WTC11 (cell line): ENCODE data around the gene GID8. TPM values are rescaled to one million over a fixed set of nuclear protein-coding genes. Genes with fewer than 3 reads are reported as not detected.
A peak's percentile ranks its signal among the peaks of the same experiment; 100 is the strongest.

Source experiments
- ATAC-seq: fragments of 200-7000 bp; cut with Tn5 transposase; 2 replicates; pipeline ENCODE4 v1.10.0; 2021; ENCODE audit warnings: mild to moderate bottlenecking, moderate library complexity
- Bru-seq: library from RNA; stranded (reverse); fragments of 400-500 nt; gene quantifications from one replicate; lab custom pipeline; 2021; lab: Mats Ljungman, UMichigan
- CTCF ChIA-PET: fragments of 300-600 bp; sonication (Branson Sonifier 250); formaldehyde crosslinking; loops from one replicate; lab custom pipeline; 2021; ENCODE audit warnings: antibody characterized with exemption; lab: Charles Lee
- POLR2A ChIA-PET: fragments of 350-600 bp; sonication (Branson Sonifier 250); formaldehyde crosslinking; loops from one replicate; lab custom pipeline; 2021; ENCODE audit warnings: antibody characterized with exemption; lab: Charles Lee
- DNase-seq: peaks from one replicate; pipeline ENCODE4 v3.0.0; 2021; ENCODE audit warnings: low spot score
- H3K27ac Mint-ChIP-seq: 2 replicates; pipeline ENCODE4 v1.8.0; 2021; ENCODE audit warnings: mixed read lengths
- H3K27me3 Mint-ChIP-seq: 2 replicates; pipeline ENCODE4 v1.8.0; 2021; ENCODE audit warnings: low read depth, mild to moderate bottlenecking, moderate library complexity, mixed read lengths
- H3K36me3 Mint-ChIP-seq: 2 replicates; pipeline ENCODE4 v1.8.0; 2021; ENCODE audit warnings: mixed read lengths
- H3K4me1 Mint-ChIP-seq: 2 replicates; pipeline ENCODE4 v1.8.0; 2022; ENCODE audit warnings: mixed read lengths
- H3K4me3 Mint-ChIP-seq: 2 replicates; pipeline ENCODE4 v1.8.0; 2021; ENCODE audit warnings: mild to moderate bottlenecking, moderate library complexity, mixed read lengths
- H3K9me3 Mint-ChIP-seq: 2 replicates; pipeline ENCODE4 v1.8.0; 2021; ENCODE audit warnings: mixed read lengths
- E2F4 ChIP-seq: sonication (generic); formaldehyde crosslinking; IDR thresholded peaks from 2 replicates; pipeline ENCODE4 v1.8.1; 2022; ENCODE audit warnings: low read depth, mild to moderate bottlenecking, moderate library complexity, missing genetic modification reagents, borderline replicate concordance
- ESRRA ChIP-seq: sonication (generic); formaldehyde crosslinking; IDR thresholded peaks from 2 replicates; pipeline ENCODE4 v1.8.1; 2022; ENCODE audit warnings: mild to moderate bottlenecking, missing genetic modification reagents, borderline replicate concordance
- FOXJ3 ChIP-seq: sonication (generic); formaldehyde crosslinking; IDR thresholded peaks from 2 replicates; pipeline ENCODE4 v1.9.0; 2021; ENCODE audit warnings: missing genetic modification reagents, mild to moderate bottlenecking, borderline replicate concordance
- FOXK1 ChIP-seq: sonication (generic); formaldehyde crosslinking; IDR thresholded peaks from 2 replicates; pipeline ENCODE4 v1.8.0; 2022; ENCODE audit warnings: mild to moderate bottlenecking, moderate library complexity, missing genetic modification reagents
- KAT7 ChIP-seq: sonication (generic); formaldehyde crosslinking; IDR thresholded peaks from 2 replicates; pipeline ENCODE4 v1.8.1; 2023; ENCODE audit warnings: missing genetic modification reagents, mild to moderate bottlenecking, borderline replicate concordance
- MYBL2 ChIP-seq: sonication (generic); formaldehyde crosslinking; IDR thresholded peaks from 2 replicates; pipeline ENCODE4 v1.8.1; 2023; ENCODE audit warnings: mild to moderate bottlenecking, moderate library complexity, missing genetic modification reagents
- NFATC4 ChIP-seq: fragments of 250-450 bp; sonication (Bioruptor Pico); IDR thresholded peaks from 2 replicates; pipeline ENCODE4 v1.9.0; 2021; ENCODE audit warnings: mild to moderate bottlenecking
- NFYB ChIP-seq: sonication (generic); formaldehyde crosslinking; conservative IDR thresholded peaks from 2 replicates; pipeline ENCODE4 v1.8.0; 2022; ENCODE audit warnings: low read depth, missing genetic modification reagents
- PRRX2 ChIP-seq: fragments of 250-450 bp; sonication (Bioruptor Pico); IDR thresholded peaks from 2 replicates; pipeline ENCODE4 v1.8.0; 2021; ENCODE audit warnings: mild to moderate bottlenecking
- SOX15 ChIP-seq: fragments of 250-450 bp; sonication (Bioruptor Pico); IDR thresholded peaks from 2 replicates; pipeline ENCODE4 v1.9.0; 2021; ENCODE audit warnings: mild to moderate bottlenecking
- TEAD1 ChIP-seq: sonication (generic); formaldehyde crosslinking; IDR thresholded peaks from 2 replicates; pipeline ENCODE4 v1.8.0; 2022; ENCODE audit warnings: mild to moderate bottlenecking, missing genetic modification reagents
- TP53 ChIP-seq: sonication (generic); formaldehyde crosslinking; IDR thresholded peaks from 2 replicates; pipeline ENCODE4 v1.8.1; 2023; ENCODE audit warnings: mild to moderate bottlenecking, missing genetic modification reagents
- ZNF121 ChIP-seq: sonication (generic); formaldehyde crosslinking; IDR thresholded peaks from 2 replicates; pipeline ENCODE4 v1.8.0; 2023; ENCODE audit warnings: missing genetic modification reagents
- ZNF263 ChIP-seq: sonication (generic); formaldehyde crosslinking; IDR thresholded peaks from 2 replicates; pipeline ENCODE4 v1.8.1; 2022; ENCODE audit warnings: low read depth, mild to moderate bottlenecking, moderate library complexity, missing genetic modification reagents
- ZNF671 ChIP-seq: fragments of 250-450 bp; sonication (Bioruptor Pico); IDR thresholded peaks from 2 replicates; pipeline ENCODE4 v1.8.0; 2021; ENCODE audit warnings: mild to moderate bottlenecking
- long read RNA-seq, 3 experiments: library from RNA in 1 of 3; library from capped mRNA in 1 of 3; library from polyadenylated mRNA in 1 of 3; unstranded in 2 of 3; stranded (forward) in 1 of 3; transcript quantifications; one replicate each; pipeline ENCODE4 v2.0.0, GENCODE V29; 2021
- total RNA-seq: library from RNA; stranded (reverse); gene quantifications from 3 replicates; pipeline ENCODE4 v1.2.3, GENCODE V29; 2021
- TF ChIP-seq, protein P1 (sequence below): sonication (generic); formaldehyde crosslinking; IDR thresholded peaks from 2 replicates; pipeline ENCODE4 v1.8.1; 2023; ENCODE audit warnings: mild to moderate bottlenecking, missing genetic modification reagents, moderate library complexity
- TF ChIP-seq, protein P2 (sequence below): sonication (generic); formaldehyde crosslinking; IDR thresholded peaks from 2 replicates; pipeline ENCODE4 v1.8.1; 2023; ENCODE audit warnings: mild to moderate bottlenecking, moderate library complexity, missing genetic modification reagents
- TF ChIP-seq, protein P3 (sequence below): sonication (generic); formaldehyde crosslinking; IDR thresholded peaks from 2 replicates; pipeline ENCODE4 v1.8.0; 2022; ENCODE audit warnings: mild to moderate bottlenecking, missing genetic modification reagents
- TF ChIP-seq, protein P4 (sequence below): fragments of 250-450 bp; sonication (Bioruptor Pico); IDR thresholded peaks from 2 replicates; pipeline ENCODE4 v1.9.0; 2021; ENCODE audit warnings: mild to moderate bottlenecking
- TF ChIP-seq, protein P5 (sequence below): fragments of 250-450 bp; sonication (Bioruptor Pico); IDR thresholded peaks from 2 replicates; pipeline ENCODE4 v2.1.2; 2022; ENCODE audit warnings: mild to moderate bottlenecking, moderate library complexity
- TF ChIP-seq, protein P6 (sequence below): fragments of 250-450 bp; sonication (Bioruptor Pico); IDR thresholded peaks from 2 replicates; pipeline ENCODE4 v1.9.0; 2021; ENCODE audit warnings: mild to moderate bottlenecking

GID8 gene
- 56.2 to 70.2 TPM (median 56.6 TPM) in 3 replicates for total RNA-seq
- percentile 89 among the genes with signal in this experiment for Bru-seq, nascent RNA
- long read RNA-seq, experiment 1, full-length matches to known transcripts: 140 of 212 reads
- long read RNA-seq, experiment 1, partial matches to known transcripts: 59 of 212 reads
- long read RNA-seq, experiment 1, other reads (novel, unspliced or antisense): 13 of 212 reads
- long read RNA-seq, experiment 2, full-length matches to known transcripts: 95 of 141 reads
- long read RNA-seq, experiment 2, partial matches to known transcripts: 13 of 141 reads
- long read RNA-seq, experiment 2, other reads (novel, unspliced or antisense): 33 of 141 reads
- long read RNA-seq, experiment 3, full-length matches to known transcripts: 99 of 114 reads
- long read RNA-seq, experiment 3, partial matches to known transcripts: 11 of 114 reads
- long read RNA-seq, experiment 3, other reads (novel, unspliced or antisense): 4 of 114 reads

DNA sequence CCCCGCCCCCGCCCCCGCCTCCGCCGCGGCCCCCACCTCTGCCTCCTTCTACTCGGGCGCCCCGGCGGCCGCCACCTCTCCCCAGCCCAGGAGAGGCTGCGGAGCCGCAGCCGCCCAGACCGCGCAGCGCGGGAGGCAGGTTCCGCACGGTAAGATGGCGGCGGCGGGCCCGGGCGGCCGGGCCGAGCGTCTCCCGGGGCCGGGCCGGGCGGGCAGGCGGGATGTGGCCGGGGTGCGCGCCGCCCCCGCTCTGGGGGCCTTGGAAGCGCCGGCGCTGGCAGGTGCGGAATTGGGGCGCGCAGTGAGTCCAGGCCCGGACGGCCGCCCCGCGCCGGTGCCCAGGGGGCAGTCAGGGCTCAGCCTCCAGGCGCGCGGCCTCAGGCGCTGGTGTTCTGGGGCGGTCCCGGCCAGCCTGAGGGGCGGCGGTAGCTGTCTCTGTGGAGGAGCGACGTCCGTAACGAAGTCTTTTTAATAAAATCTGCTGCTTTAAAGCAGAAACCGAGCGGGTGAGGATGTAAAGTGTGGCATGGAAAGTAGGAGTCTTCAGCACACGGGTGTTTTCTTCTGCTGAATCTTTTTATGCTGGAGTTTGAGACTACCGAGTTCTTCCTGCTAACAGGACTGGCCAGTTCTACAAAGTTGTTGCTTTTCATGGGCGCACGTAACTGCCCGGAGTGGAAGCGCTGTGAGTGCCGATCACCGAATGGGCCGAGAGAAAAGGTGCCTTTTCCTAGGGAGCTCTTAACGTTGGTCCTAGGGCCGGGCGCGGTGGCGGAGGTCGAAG, at the start of gene GID8:
Gene GID8 (plus strand): TSS at position 43 of the 784 bp plus-strand sequence. CDS start 3,356 bp downstream, outside the sequence.
- POLR2A ChIA-PET: interaction anchor here (0.7 to 5.0 kb wide), 9 partner anchors 10 to 98 kb away, joined by 3 to 53 read pairs (median 3); partner anchors contain the start of genes DIDO1 and TCFL5
- Mint-ChIP-seq H3K36me3 (peaks cover 28% of the 10 kb centered on the region), H3K27ac (peak within 1 kb of the TSS; percentile 97), H3K9me3 (no peaks in the 10 kb centered on the region), H3K4me3 (peak within 1 kb of the TSS; percentile 92)
- peak; percentile 24 for ATAC-seq
- TF ChIP-seq PRRX2 (no peak), TP53 (CRISPR knock-in tag) (peak; percentile 56; the same call in 1 of the 2 replicates), ZNF263 (no peak), ESRRA (CRISPR knock-in tag) (no peak), FOXJ3 (CRISPR knock-in tag) (no peak)
- TF ChIP-seq, protein P1, sequence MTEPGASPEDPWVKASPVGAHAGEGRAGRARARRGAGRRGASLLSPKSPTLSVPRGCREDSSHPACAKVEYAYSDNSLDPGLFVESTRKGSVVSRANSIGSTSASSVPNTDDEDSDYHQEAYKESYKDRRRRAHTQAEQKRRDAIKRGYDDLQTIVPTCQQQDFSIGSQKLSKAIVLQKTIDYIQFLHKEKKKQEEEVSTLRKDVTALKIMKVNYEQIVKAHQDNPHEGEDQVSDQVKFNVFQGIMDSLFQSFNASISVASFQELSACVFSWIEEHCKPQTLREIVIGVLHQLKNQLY (CRISPR knock-in tag): no peak
- TF ChIP-seq, protein P2, sequence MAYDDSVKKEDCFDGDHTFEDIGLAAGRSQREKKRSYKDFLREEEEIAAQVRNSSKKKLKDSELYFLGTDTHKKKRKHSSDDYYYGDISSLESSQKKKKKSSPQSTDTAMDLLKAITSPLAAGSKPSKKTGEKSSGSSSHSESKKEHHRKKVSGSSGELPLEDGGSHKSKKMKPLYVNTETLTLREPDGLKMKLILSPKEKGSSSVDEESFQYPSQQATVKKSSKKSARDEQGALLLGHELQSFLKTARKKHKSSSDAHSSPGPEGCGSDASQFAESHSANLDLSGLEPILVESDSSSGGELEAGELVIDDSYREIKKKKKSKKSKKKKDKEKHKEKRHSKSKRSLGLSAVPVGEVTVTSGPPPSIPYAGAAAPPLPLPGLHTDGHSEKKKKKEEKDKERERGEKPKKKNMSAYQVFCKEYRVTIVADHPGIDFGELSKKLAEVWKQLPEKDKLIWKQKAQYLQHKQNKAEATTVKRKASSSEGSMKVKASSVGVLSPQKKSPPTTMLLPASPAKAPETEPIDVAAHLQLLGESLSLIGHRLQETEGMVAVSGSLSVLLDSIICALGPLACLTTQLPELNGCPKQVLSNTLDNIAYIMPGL (CRISPR knock-in tag): no peak
- TF ChIP-seq, all 79 proteins: peak for 1
- peak; percentile 49 for DNase-seq
- no peaks in the 10 kb centered on the region for H3K27me3 Mint-ChIP-seq
- peaks cover 24% of the 10 kb centered on the region for H3K4me1 Mint-ChIP-seq
- CTCF ChIA-PET: interaction anchor here (1.0 to 2.8 kb wide), 8 partner anchors 9 to 122 kb away, joined by 3 to 16 read pairs (median 4); no protein-coding TSS in a partner anchor

DNA sequence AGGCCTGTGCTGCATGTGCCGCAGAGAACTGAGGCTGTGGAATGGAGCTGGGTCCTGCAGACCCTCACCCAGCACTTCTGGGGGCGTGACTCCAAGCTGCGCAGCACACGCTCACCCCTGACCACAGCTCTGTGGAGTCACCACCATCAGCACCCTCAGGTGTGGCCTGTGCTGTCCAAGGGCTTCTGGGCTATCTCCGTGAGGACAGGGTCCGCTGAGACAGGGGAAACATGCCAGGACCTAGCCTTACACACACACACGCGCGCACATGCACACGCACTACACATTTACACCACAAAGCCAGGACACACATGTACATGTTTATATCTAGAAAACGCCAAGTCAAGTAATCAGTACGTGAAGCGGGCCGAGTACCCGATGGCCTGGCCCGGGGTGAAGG, 49.5 kb upstream of the GID8 start:
- Mint-ChIP-seq H3K4me3 (no peak overlapping the region), H3K36me3 (peaks cover 68% of the 10 kb centered on the region), H3K9me3 (no peaks in the 10 kb centered on the region), H3K27me3 (no peaks in the 10 kb centered on the region; the same call in 1 of the 2 replicates), H3K4me1 (peaks cover 34% of the 10 kb centered on the region), H3K27ac (no peak overlapping the region; the same call in 1 of the 2 replicates)
- ATAC-seq: no peak
- CTCF ChIA-PET: no interaction called here
- DNase-seq: no peak
- POLR2A ChIA-PET: no interaction called here
- no peak for TF ChIP-seq ZNF121
- no peak for TF ChIP-seq E2F4 (CRISPR knock-in tag)
- TF ChIP-seq KAT7 (CRISPR knock-in tag): no peak
- TF ChIP-seq MYBL2: no peak
- no peak for TF ChIP-seq SOX15
- TF ChIP-seq ZNF671 (CRISPR knock-in tag): no peak
- no peak for TF ChIP-seq NFATC4 (CRISPR knock-in tag)
- TF ChIP-seq, protein P3, sequence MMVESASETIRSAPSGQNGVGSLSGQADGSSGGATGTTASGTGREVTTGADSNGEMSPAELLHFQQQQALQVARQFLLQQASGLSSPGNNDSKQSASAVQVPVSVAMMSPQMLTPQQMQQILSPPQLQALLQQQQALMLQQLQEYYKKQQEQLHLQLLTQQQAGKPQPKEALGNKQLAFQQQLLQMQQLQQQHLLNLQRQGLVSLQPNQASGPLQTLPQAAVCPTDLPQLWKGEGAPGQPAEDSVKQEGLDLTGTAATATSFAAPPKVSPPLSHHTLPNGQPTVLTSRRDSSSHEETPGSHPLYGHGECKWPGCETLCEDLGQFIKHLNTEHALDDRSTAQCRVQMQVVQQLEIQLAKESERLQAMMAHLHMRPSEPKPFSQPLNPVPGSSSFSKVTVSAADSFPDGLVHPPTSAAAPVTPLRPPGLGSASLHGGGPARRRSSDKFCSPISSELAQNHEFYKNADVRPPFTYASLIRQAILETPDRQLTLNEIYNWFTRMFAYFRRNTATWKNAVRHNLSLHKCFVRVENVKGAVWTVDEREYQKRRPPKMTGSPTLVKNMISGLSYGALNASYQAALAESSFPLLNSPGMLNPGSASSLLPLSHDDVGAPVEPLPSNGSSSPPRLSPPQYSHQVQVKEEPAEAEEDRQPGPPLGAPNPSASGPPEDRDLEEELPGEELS (CRISPR knock-in tag): no peak
- TF ChIP-seq, protein P4, sequence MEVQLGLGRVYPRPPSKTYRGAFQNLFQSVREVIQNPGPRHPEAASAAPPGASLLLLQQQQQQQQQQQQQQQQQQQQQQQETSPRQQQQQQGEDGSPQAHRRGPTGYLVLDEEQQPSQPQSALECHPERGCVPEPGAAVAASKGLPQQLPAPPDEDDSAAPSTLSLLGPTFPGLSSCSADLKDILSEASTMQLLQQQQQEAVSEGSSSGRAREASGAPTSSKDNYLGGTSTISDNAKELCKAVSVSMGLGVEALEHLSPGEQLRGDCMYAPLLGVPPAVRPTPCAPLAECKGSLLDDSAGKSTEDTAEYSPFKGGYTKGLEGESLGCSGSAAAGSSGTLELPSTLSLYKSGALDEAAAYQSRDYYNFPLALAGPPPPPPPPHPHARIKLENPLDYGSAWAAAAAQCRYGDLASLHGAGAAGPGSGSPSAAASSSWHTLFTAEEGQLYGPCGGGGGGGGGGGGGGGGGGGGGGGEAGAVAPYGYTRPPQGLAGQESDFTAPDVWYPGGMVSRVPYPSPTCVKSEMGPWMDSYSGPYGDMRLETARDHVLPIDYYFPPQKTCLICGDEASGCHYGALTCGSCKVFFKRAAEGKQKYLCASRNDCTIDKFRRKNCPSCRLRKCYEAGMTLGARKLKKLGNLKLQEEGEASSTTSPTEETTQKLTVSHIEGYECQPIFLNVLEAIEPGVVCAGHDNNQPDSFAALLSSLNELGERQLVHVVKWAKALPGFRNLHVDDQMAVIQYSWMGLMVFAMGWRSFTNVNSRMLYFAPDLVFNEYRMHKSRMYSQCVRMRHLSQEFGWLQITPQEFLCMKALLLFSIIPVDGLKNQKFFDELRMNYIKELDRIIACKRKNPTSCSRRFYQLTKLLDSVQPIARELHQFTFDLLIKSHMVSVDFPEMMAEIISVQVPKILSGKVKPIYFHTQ (CRISPR knock-in tag): no peak
- TF ChIP-seq TEAD1 (CRISPR knock-in tag): no peak
- TF ChIP-seq, protein P5, sequence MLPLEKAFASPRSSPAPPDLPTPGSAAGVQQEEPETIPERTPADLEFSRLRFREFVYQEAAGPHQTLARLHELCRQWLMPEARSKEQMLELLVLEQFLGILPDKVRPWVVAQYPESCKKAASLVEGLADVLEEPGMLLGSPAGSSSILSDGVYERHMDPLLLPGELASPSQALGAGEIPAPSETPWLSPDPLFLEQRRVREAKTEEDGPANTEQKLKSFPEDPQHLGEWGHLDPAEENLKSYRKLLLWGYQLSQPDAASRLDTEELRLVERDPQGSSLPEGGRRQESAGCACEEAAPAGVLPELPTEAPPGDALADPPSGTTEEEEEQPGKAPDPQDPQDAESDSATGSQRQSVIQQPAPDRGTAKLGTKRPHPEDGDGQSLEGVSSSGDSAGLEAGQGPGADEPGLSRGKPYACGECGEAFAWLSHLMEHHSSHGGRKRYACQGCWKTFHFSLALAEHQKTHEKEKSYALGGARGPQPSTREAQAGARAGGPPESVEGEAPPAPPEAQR (CRISPR knock-in tag): no peak
- TF ChIP-seq, protein P6, sequence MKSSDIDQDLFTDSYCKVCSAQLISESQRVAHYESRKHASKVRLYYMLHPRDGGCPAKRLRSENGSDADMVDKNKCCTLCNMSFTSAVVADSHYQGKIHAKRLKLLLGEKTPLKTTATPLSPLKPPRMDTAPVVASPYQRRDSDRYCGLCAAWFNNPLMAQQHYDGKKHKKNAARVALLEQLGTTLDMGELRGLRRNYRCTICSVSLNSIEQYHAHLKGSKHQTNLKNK: no peak
- TF ChIP-seq NFYB (CRISPR knock-in tag): no peak
- TF ChIP-seq FOXK1: no peak
